IMR-90 (cell line): ENCODE measurements around the gene RXRB.

Experiments
- CEBPB ChIP-seq: IDR thresholded peaks from 2 replicates; pipeline ENCODE4 v1.6.1; 2012; ENCODE audit warnings: low read depth, low read length, improper control_type of control experiment
- CTCF ChIP-seq: conservative IDR thresholded peaks from 2 replicates; pipeline ENCODE4 v1.5.1; 2012; ENCODE audit warnings: mild to moderate bottlenecking, low read depth, low read length, improper control_type of control experiment
- FOS ChIP-seq: fragments of 150-350 bp; IDR thresholded peaks from 2 replicates; pipeline ENCODE4 v1.6.1; 2016; ENCODE audit warnings: low read depth, low read length
- MXI1 ChIP-seq: IDR thresholded peaks from 2 replicates; pipeline ENCODE4 v1.6.1; 2012; ENCODE audit warnings: low read depth, mild to moderate bottlenecking, low read length, moderate library complexity, borderline replicate concordance
- RCOR1 ChIP-seq: IDR thresholded peaks from 2 replicates; pipeline ENCODE4 v1.6.1; 2012; ENCODE audit warnings: mild to moderate bottlenecking, low read length, improper control_type of control experiment; ENCODE audit not compliant: insufficient replicate concordance
- RFX5 ChIP-seq: IDR thresholded peaks from 2 replicates; pipeline ENCODE4 v1.8.0; 2012; ENCODE audit warnings: low read depth, mild to moderate bottlenecking, low read length, moderate library complexity
- USF2 ChIP-seq: fragments of 150-350 bp; IDR thresholded peaks from 2 replicates; pipeline ENCODE4 v1.6.1; 2017; ENCODE audit warnings: mild to moderate bottlenecking, antibody characterized with exemption, low read length, low read depth

GRCh38 chr6:33236328-33236727 lies 35.9 kb upstream of the RXRB start:
- TF ChIP-seq CTCF (no peak), MXI1 (no peak), RFX5 (no peak), CEBPB (no peak), RCOR1 (no peak), USF2 (no peak), FOS (no peak)
